SKM-1 (cell line): ENCODE data around the gene TLE4.

ENCODE experiments used
- DNase-seq: peaks from one replicate; lab custom pipeline; 2025; ENCODE audit not compliant: unreplicated experiment; lab: John Stamatoyannopoulos, UW

The TLE4 gene

DNA sequence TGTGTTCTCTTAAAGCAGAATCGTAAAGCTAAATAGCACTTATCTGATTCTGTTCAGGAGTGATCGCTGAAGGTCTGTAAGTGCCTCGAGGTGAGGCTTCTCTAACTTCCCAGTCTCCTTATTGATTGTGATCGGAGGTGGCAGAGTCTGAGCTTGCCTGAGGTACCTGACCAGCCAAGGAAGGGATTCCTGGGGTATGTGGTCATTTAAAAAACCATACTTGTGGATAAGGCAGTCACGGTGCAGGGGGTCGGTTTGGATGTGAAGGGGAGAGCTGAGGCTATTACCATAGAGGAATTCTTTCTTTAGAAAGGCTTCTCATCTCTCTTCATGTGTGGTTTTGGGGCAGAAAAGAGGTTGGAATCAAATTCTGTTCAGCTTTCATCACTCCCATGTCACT lies 193.7 kb downstream of the TLE4 start:
- no peak for DNase-seq

DNA sequence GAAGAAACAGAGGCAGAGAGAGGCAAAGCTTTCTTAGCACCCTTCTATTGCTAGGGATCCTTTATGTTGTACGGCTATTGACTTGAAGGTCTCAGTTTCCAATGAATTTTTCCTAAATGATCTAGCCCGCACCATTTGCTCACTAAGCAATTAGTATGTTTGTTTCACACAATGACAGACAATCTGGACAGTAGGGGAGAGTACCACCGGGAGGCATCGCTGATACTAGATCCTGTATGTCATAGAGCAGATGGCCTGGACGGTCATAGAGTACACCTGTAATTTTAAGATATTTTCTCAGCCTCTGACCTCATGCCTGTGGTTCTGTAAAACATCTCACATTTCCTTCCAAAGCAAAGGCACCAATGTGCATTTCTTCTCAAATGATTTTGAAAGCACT lies 194.3 kb downstream of the TLE4 start:
- no peak for DNase-seq

DNA sequence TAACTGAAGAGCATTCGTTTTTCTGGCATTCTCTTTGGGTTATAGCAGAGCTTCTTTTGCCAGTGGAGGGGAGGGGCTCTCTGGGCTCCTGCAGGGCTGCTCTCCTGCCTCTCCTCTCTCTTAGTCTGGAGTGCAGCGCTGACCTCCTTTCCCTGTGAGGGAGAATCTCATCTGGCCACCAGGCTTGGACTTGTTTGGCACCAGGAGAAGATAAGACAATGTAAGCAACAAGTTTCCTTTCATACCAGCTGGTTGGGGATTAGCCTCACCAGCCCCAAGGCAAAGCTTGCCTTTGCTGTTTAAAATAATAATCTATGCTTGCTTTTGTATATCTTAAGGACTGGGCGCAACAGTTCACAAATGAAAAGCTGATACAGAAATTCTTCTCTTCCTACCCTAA lies 196.4 kb downstream of the TLE4 start:
- no peak for DNase-seq

DNA sequence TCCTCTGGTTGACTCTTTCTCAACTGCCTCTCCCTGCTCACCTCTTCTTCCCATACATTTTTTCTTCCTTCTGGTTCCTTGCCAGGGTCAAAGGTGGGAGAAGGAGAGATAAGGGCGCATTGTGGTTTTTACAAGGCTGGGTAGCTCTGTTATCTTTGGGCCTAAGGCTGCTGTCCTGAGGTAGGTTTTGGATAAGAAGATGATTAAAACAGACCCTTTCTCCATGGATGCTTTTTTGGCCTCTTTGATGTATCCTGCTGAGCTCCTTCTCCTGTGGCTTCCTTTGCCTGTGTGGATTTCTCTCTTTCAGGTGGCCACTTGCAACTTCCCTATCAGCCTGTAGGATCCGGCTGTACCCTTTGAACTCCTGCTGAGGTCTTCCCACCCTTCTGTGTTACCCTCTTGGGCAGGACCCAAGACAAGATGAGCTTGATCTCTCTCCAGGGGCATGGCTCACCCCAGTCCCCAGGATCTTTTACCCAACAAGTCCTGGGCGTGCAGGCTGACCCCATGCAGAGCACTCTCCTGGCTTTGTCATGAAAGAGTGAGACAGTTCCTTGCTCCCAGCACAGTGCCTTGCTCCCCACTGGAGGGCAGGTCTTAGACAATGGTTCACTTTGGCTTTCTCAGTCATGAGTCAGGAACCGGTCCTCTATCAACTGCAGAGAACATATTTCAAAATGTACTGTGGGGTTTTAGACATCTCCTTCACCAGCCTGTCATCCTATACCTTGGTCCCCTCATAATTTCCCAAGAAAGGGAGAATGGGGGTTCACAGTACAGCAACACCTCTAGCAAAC lies 197.9 kb downstream of the TLE4 start:
- no peak for DNase-seq

DNA sequence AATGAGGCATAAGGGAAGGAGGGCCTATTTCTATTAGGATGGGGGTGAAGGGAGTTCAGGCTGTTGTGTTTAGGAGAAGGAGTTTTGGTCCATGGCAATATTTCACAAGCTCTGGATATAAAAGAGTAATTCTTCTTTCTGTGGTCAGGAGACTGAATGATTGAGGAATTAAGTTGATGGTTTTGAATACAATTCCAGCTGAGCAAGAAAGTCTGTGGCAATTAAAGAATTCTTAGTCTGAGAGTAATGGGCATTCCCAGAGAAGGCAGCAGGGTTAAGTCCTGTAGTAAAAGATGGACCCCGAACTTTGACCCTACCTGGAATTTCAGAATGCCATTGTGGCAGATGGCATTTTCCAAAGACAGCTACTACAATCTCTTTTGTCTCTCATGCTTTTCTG lies 202.6 kb downstream of the TLE4 start:
- DNase-seq = no peak
